Gastrocnemius medialis (tissue), 4 donors: ENCODE data around the gene TIMP4.

Experiments
- POLR2A ChIP-seq, 2 donors: fragments of 450-650 bp; IDR thresholded peaks; one replicate each; pipeline ENCODE4 v1.6.1; 2017; ENCODE audit warnings: antibody characterized with exemption in 2 of 2, mild to moderate bottlenecking in 2 of 2, moderate library complexity in 2 of 2
- TF ChIP-seq, protein P1 (sequence below), 5 experiments: fragments of 450-650 bp in 3 of 5; fragments of 200-600 bp in 2 of 5; sonication (generic) in 2 of 5; IDR thresholded peaks in 4 of 5; conservative IDR thresholded peaks in 1 of 5; 1 replicate in 4 of 5; 2 replicates in 1 of 5; pipeline ENCODE4 v1.5.1; 2016 to 2019; ENCODE audit warnings: antibody characterized with exemption in 5 of 5, mild to moderate bottlenecking in 3 of 5, moderate library complexity in 3 of 5

GRCh38 chr3:12150112-12150511 is 8.6 kb downstream of the TIMP4 start:
- TF ChIP-seq, protein P1, sequence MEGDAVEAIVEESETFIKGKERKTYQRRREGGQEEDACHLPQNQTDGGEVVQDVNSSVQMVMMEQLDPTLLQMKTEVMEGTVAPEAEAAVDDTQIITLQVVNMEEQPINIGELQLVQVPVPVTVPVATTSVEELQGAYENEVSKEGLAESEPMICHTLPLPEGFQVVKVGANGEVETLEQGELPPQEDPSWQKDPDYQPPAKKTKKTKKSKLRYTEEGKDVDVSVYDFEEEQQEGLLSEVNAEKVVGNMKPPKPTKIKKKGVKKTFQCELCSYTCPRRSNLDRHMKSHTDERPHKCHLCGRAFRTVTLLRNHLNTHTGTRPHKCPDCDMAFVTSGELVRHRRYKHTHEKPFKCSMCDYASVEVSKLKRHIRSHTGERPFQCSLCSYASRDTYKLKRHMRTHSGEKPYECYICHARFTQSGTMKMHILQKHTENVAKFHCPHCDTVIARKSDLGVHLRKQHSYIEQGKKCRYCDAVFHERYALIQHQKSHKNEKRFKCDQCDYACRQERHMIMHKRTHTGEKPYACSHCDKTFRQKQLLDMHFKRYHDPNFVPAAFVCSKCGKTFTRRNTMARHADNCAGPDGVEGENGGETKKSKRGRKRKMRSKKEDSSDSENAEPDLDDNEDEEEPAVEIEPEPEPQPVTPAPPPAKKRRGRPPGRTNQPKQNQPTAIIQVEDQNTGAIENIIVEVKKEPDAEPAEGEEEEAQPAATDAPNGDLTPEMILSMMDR (IDR thresholded peaks at IDR 0.05 in 4 of 5, conservative IDR thresholded peaks at IDR 0.05 in 1 of 5) = no peak
- no peak for TF ChIP-seq POLR2A (IDR thresholded peaks at IDR 0.05)
